Brain microvascular endothelial cell (primary cell): Measurements from ENCODE around the gene EIPR1.

ENCODE experiments used
- DNase-seq: peaks from one replicate; pipeline ENCODE4 v3.0.0-alpha.2; 2020
- H3K27ac ChIP-seq: fragments of 250-450 bp; sonication (Bioruptor Pico); 2 replicates; pipeline ENCODE4 v1.5.1; 2020; ENCODE audit warnings: mild to moderate bottlenecking, moderate library complexity
- H3K27me3 ChIP-seq: fragments of 250-450 bp; sonication (Bioruptor Pico); replicated peaks from 2 replicates; pipeline ENCODE4 v1.5.1; 2020; ENCODE audit warnings: mild to moderate bottlenecking
- H3K36me3 ChIP-seq: fragments of 250-450 bp; sonication (Bioruptor Pico); replicated peaks from 2 replicates; pipeline ENCODE4 v1.5.1; 2020; ENCODE audit warnings: mild to moderate bottlenecking
- H3K4me3 ChIP-seq: 2 replicates; pipeline ENCODE4 v1.5.1; 2011; ENCODE audit warnings: low read depth, mild to moderate bottlenecking, control low read depth, low read length, moderate library complexity
- in situ Hi-C: cut with HindIII; loops from 2 replicates; pipeline ENCODE4 v1.10.0; 2017; ENCODE audit warnings: low sequenced_read_pairs, low pct_ligation_motif_present
- TF ChIP-seq, protein P1 (sequence below): IDR thresholded peaks from 2 replicates; pipeline ENCODE4 v1.5.1; 2011; ENCODE audit warnings: low read depth, mild to moderate bottlenecking, moderate library complexity, low read length, control low read depth, inconsistent platforms; ENCODE audit errors: missing control alignments

Gene EIPR1

DNA sequence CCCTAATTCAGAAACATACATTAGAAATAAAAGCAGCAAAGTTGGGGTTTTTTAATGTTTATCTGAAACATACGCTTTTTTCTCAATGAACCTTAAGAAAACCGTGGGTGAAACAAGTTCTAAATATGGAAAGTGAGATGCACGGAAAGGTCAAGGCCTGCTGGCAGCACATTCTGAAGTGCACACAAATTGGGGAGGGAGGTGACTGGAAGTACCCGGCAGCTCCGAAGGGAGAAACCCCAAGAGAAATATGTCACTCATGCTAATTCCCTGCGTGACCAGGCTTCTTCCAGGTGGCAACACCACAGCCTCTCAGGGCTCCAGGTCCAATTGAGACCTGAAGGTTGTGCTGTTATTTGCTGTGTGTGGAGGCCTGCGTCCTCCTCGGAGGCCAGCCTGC, 45.5 kb downstream of the EIPR1 start:
- in situ Hi-C loops = no loop called here
- Histone ChIP-seq H3K27ac (no peak overlapping the region), H3K27me3 (no peaks in the 10 kb centered on the region), H3K36me3 (peaks cover 19% of the 10 kb centered on the region), H3K4me3 (no peak overlapping the region)
- TF ChIP-seq, protein P1, sequence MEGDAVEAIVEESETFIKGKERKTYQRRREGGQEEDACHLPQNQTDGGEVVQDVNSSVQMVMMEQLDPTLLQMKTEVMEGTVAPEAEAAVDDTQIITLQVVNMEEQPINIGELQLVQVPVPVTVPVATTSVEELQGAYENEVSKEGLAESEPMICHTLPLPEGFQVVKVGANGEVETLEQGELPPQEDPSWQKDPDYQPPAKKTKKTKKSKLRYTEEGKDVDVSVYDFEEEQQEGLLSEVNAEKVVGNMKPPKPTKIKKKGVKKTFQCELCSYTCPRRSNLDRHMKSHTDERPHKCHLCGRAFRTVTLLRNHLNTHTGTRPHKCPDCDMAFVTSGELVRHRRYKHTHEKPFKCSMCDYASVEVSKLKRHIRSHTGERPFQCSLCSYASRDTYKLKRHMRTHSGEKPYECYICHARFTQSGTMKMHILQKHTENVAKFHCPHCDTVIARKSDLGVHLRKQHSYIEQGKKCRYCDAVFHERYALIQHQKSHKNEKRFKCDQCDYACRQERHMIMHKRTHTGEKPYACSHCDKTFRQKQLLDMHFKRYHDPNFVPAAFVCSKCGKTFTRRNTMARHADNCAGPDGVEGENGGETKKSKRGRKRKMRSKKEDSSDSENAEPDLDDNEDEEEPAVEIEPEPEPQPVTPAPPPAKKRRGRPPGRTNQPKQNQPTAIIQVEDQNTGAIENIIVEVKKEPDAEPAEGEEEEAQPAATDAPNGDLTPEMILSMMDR = no peak
- no peak for DNase-seq

DNA sequence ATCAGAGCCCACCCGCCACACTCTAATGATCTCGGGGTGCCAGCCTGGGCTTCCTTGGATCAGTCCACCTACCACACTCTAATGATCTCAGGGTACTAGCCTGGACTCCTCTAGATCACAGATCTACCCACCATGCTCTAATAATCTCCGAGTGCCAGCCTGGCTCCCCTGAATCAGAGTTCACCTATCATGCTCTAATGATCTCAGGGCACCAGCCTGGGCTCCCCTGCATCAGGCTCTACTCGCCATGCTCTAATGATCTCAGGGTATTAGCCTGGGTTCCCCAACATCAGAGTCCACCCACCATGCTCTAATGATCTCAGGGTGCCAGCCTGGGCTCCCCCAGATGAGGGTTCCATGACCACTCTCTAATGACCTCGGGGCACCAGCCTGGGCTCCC, 48.1 kb downstream of the EIPR1 start:
- in situ Hi-C loops = no loop called here
- DNase-seq = no peak
- Histone ChIP-seq H3K4me3 (no peak overlapping the region), H3K27me3 (no peaks in the 10 kb centered on the region), H3K36me3 (peaks cover 12% of the 10 kb centered on the region), H3K27ac (no peak overlapping the region)
- TF ChIP-seq, protein P1 = no peak

DNA sequence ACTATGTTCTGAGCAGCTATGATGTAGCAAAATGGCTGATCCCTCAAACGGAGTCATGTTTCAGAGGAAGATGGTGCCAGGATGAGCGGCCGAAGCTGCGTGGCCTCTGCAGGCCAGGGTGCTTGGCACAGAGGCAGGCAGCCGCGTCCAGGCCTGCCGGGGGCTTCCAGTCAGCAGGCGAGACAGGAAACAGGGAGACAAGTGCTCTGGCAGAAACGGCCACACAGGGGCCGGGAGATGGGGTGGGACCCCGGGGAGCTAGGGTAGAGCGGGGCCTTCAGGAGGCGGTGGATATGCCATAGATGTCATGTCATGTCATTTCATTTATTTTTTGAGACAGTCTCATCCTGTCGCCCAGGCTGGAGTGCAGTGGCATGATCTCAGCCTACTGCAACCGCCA, 50.7 kb downstream of the EIPR1 start:
- Histone ChIP-seq H3K4me3 (no peak overlapping the region), H3K27me3 (no peaks in the 10 kb centered on the region), H3K27ac (no peak overlapping the region), H3K36me3 (peaks cover 12% of the 10 kb centered on the region)
- no peak for DNase-seq
- in situ Hi-C loops = no loop called here
- TF ChIP-seq, protein P1 = no peak

DNA sequence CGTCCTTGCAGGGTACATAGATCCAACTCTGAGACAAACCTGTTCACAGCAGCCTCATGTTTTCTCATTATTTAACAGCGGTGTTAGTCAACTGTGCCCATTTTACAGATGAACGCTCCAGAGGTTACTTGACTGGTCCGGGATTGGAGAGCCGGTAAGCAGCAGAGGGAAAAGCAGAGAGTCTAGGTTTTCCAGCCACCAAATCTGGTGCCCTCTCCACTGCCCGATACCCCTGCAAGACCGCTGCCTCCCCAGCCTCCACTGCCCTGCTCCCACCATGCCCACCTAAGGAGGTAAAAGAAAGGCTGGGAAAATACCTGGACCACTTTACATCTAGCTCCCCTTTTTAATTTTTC, 51.5 kb downstream of the EIPR1 start:
- in situ Hi-C loops = no loop called here
- Histone ChIP-seq H3K4me3 (no peak overlapping the region), H3K27ac (no peak overlapping the region), H3K36me3 (peaks cover 12% of the 10 kb centered on the region), H3K27me3 (no peaks in the 10 kb centered on the region)
- TF ChIP-seq, protein P1 = no peak
- DNase-seq = no peak

DNA sequence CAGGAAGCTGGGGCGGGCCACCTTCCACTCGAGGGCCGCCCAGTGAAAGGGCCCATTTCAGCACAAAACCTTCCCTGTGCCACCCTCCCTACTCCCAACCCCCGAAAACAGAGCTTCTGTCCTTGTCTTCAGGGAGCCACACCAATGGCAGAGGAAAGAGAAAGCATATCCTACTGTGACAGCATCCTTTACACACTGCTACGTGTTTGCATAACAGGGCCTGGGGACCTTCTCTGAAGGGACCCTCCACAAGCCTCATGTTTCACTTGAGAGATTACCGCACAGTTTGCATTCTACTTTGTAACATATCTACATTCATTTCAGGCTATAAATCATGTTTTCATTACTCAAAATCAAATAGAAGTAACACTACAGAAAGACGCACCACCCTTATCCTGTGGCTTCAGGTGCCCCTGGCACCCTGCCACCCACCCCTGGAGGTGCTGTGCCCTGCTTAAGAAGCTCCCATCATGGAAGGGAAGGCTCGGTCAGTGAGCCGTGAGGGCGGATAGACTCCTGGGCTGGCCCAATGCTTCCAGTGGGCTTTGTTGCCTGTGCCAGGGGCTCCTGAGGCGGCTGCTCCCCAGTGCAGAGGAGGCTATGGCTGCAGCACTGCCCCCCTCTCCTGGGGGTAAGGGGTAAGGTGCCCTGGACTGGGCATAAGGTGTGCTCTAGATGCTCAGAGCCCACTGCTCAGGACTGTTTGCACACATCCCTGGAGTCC, 52.0 kb downstream of the EIPR1 start:
- Histone ChIP-seq H3K36me3 (peaks cover 9% of the 10 kb centered on the region), H3K27ac (no peak overlapping the region), H3K27me3 (no peaks in the 10 kb centered on the region), H3K4me3 (no peak overlapping the region)
- no peak for DNase-seq
- TF ChIP-seq, protein P1 = no peak
- in situ Hi-C loops = no loop called here
